ENCODE data around the gene AOPEP.

GRCh38 chr9:95008151-95008771, 281.8 kb downstream of the AOPEP start:
- TF ChIP-seq CTCF (IDR thresholded peaks at IDR 0.05), result no peak
- TF ChIP-seq POLR2A (IDR thresholded peaks at IDR 0.05), result peak in 1 of 2 donors; percentile 13

Data from sigmoid colon (tissue), 3 donors.